HG03045 (cell line): ENCODE data around the gene MAD1L1.

Source experiments
- ATAC-seq: cut with Tn5 transposase; IDR thresholded peaks from one replicate; pipeline ENCODE4 v1.9.1; 2021; ENCODE audit warnings: mild to moderate bottlenecking, moderate library complexity; ENCODE audit not compliant: unreplicated experiment

Gene MAD1L1

DNA sequence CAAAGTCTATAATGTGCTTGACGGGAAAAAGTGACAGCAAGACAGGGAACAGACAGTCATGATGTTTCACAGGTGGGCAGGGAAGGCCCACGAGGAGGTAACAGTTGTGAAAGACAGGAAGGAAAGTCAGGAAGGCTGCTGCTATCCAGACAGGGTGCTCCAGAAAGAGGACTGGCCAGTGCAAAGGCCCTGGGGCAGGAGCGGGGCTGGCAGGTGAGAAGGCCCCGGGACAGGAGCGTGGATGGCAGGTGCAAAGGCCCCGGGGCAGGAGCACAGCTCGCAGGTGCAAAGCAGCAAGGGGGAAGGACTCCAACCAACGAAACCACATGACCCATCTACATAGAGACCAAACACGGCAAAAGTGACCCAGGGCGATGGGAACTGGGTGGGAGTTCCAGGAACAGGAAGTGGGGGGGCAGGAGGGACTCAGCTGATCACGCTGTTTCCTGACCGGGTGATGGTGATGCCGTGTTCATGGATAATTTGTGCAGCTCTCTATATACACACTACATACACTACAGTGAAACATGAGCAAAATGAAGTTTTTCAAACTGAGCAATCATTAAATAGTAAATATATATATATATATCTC is 138.2 kb downstream of the MAD1L1 start:
- ATAC-seq = no peak

GRCh38 chr7:2093843-2094220 is 138.9 kb downstream of the MAD1L1 start:
- ATAC-seq = no peak

- ATAC-seq = no peak
These were observed 139.4 kb downstream of the MAD1L1 start for GRCh38 chr7:2093215-2093842.

DNA sequence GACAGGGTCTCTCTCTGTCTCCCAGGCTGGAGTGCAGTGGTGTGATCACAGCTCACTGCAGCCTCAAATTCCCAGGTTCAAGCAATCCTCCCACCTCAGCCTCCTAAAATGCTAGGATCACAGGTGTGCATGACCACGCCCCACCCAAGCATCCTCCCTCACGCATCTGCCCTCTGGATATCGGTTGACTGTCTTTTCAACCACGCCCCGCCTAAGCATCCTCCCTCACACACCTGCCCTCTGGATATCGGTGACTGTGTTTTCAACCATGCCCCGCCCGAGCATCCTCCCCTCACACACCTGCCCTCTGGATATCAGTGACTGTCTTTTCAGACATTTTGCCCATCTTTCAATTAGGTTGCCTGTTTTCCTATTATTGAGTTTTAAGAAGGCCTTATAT is 140.5 kb downstream of the MAD1L1 start:
- no peak for ATAC-seq

DNA sequence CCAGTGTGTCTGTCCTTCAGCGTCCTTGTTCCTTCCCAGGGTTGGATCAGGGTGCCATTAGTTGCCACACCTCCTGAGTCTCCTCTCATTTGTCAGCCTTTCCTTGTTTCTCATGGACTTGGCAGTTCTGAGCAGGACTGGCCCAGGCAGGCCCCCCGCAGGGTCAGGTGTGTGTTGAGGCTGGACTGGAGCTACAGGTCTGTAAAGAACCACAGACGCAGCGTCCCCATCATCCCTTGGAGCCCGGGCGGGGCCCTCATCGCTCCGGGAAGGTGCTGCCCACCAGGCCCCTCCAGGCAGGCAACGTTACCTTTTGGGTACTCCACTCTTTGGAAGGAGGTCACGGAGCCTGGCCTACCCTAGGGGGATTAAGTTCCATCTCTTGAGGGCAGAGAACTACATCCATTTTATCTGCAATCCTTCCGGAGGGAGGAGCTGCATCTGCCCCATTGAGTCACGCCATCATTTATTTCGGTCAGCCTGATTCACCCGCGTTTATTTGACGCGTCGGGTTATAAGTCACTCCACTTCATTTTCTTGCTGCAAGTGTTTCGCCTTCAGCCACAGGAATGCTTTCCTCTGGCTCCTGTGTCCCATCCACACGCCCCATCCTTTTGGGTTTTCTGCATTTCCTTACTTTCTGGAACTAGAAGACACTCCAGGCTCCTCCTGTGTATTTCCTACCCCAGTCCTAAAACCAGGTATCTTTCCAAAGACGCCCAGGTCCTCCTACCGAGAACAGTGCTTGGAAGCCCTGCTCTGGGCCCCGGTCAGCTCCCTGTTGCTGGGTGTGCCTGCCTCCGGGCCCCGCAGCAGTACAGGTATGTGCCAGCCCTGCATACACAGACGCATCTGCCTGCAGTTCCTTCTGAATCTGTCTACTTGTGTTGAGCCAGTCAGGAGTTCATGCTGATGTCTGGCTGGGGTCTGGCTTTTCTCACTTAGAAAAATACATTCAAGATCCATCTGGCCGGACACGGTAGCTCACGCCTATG is 141.9 kb downstream of the MAD1L1 start:
- no peak for ATAC-seq

DNA sequence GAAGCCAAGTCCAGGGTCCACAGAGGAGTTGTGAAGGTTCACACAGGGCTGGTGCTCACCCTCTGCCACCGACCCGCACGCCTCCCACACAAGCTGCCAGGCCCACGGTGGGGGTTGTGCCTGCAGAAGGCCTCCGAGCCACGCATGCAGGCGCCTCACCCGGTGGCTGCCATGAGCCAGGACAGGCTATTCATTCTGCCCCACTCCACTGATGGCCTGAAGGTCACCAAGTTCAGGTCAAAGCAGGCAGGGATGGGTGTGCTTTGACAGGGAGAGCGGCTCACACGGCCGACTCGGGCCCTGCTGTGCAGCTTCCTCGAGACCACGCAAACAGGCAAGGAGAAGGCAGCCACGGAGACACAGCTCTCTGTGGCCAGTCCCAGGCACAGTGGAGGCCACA is 143.9 kb downstream of the MAD1L1 start:
- no peak for ATAC-seq

GRCh38 chr7:2087744-2088143 is 145.0 kb downstream of the MAD1L1 start:
- ATAC-seq = no peak

DNA sequence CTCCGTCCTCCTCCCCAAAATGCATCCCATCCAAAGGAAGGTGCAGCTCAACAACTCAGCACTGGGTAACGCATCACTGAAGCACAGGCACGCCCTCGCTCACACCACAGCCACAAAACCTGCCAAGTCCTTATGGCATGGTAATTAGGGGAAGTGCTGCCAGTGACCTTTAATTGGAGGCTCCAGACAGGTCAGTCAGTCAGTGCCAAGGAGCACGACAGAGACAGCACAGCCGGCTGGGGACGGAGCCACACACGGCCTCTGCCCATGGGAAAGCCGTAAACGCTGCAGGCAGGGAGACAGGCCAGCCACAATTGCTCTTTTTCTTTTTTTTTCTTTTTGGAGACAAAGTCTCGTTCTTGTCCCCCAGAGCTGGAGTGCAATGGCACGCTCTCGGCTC is 146.5 kb downstream of the MAD1L1 start:
- no peak for ATAC-seq

GRCh38 chr7:2085804-2086203 is 146.9 kb downstream of the MAD1L1 start:
- no peak for ATAC-seq

GRCh38 chr7:2084781-2085505 is 147.8 kb downstream of the MAD1L1 start:
- ATAC-seq = no peak

GRCh38 chr7:2084331-2084730 is 148.4 kb downstream of the MAD1L1 start:
- ATAC-seq = no peak

GRCh38 chr7:2083362-2083761 is 149.4 kb downstream of the MAD1L1 start:
- ATAC-seq = no peak

- no peak for ATAC-seq
These were observed 150.4 kb downstream of the MAD1L1 start for GRCh38 chr7:2082139-2082998.

GRCh38 chr7:2081526-2082135 is 151.1 kb downstream of the MAD1L1 start:
- no peak for ATAC-seq

- no peak for ATAC-seq
These were observed 152.3 kb downstream of the MAD1L1 start for GRCh38 chr7:2080477-2080876.

- ATAC-seq = no peak
These were observed 152.7 kb downstream of the MAD1L1 start for GRCh38 chr7:2080060-2080387.

DNA sequence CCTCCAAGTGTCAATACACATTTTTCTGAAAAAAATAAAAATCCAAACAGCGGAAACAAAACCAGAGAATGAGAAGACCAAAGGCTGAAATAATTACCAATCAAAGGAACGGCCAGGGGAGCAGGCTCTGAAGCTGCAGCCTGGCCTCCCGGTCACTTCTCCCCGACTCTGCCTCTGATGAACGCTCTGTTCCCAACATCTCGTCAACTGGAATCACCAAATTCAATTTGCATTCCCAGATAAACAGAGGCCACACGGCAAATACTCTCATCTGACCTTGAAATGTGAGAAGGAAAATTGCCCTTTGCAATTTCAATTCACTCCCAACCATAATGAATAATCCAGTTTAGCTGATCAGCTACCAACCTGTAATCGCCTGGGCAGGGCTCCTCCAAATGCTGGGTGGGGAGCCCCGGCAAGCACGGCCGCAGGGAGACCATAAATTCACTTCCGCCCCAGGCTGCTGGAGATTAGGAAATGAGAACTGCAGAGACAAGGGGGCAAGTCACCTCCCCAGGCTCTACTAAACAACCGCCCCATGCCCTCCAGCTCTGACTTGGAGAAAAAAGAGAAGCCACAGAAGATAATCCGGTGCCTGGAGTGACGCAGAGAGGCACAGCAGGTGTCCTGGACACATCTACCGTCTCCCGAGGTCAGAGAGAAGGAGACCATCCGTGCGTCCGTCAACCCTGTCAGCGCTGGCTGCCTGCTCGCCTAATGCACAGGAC is 153.2 kb downstream of the MAD1L1 start:
- no peak for ATAC-seq

DNA sequence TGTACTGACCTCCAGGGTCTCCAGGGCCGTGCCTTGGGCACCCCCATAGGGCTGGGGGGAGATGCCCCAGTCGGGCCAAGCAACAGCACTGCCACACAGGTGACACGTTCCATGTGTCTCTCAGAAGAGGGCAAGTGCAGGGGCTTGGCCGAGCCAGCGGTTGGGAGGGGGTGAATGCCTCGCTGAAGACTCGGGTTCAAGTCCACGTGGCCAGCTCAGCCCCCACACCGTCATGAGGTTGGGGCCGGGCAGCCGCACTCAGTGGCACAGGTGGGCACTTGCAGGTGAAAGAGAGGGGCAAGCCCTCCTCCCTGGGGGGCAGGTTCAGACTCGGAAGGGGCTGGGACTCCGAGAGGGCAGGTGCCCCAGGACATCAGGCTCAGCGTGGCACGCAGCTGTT is 153.8 kb downstream of the MAD1L1 start:
- no peak for ATAC-seq

- no peak for ATAC-seq
These were observed 156.1 kb downstream of the MAD1L1 start for GRCh38 chr7:2076649-2077064.
